Activated naive CD8-positive, alpha-beta T cell treated with anti-CD3 and anti-CD28 coated beads, Interleukin-2, amount 50 U/mL, for 16 hours (primary cell): ENCODE results near the gene ABR.
"Not testable (repeated sequence)": the region's sequence is repeated elsewhere in the genome, so short reads cannot be mapped to it uniquely, and the experiment has no call there.

Source experiments
- DNase-seq: peaks from one replicate; pipeline ENCODE4 v3.0.0-alpha.2; 2020; ENCODE audit warnings: low read depth, low spot score

Gene ABR

GRCh38 chr17:1120596-1121441 is 59.0 kb downstream of the ABR start:
- no peak for DNase-seq

- DNase-seq, result no peak
These were observed 59.9 kb downstream of the ABR start for GRCh38 chr17:1119924-1120323.

DNA sequence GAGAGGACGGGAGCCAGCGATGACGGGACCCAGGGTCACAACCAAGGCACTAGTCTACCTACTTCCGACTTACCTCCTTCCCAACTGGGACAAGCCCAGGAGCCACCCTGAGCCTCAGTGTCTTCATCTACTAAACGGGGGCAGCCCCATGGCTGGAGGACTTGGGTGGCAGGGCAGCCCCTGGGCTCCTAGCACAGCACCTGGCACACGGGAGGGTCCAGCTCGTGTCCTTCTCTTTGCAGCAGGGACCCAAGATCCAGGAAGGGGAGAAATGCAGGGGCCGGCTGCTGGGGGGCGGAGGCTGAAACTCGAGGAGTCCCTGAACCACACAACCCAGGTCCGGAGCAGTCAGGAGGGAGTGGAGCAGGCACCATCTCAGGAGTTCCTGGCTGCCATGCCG is 63.2 kb downstream of the ABR start:
- no peak for DNase-seq

DNA sequence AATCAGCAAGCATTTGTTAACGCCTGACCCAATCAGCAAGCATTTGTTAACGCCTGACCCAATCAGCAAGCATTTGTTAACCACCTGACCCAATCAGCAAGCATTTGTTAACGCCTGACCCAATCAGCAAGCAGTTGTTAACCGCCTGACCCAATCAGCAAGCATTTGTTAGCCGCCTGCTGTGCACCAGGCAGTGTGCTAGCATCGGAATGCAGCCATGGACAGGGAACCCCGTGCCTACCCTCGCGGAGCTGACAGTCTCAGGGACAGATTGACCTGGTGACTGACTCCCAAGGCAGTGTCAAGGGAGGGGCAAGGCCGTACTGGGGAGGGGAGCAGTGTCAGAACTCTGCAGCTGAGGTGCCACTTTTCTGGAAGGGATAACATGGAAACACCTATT is 66.9 kb downstream of the ABR start:
- no peak for DNase-seq

DNA sequence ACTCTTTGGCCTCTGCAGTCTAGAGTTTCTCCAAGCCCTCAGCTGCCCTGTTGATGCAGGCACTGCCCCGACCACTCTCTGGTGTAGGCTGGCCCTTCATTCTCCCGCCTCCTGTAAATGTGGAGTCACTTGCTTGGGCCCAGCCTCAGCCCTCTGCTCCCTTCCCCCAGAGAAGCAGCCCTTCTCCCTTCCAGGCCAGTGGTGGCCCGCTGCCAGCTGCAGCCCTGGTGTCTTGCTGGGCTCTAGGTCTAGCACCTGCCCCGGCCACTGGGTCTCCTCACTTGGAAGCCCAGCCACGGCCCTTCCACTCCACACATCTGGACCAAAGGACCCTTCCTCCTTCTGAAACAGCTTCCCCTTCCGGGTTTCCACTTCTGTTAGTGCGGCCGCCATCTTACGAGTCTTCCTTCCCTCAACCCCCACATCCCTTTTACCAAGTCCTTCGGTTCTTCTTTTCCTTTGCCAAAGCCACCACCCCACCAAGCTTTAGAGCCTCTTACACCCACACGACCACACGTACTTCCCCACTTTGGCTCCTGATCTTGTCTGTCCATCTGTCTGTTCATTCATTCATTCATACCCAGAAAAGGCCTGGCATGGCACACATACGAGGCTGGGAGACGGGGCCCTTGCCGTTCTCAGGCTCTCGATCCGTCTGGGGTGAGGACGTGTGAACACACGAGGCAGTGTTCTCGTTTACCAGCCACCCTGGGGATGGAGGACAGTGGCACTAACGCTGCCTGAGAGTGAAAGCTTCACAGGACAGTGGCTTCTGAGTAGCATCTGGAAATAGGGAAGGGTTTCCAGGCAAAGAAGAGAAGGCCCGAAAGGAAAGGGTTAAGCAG is 68.0 kb downstream of the ABR start:
- DNase-seq, result no peak

DNA sequence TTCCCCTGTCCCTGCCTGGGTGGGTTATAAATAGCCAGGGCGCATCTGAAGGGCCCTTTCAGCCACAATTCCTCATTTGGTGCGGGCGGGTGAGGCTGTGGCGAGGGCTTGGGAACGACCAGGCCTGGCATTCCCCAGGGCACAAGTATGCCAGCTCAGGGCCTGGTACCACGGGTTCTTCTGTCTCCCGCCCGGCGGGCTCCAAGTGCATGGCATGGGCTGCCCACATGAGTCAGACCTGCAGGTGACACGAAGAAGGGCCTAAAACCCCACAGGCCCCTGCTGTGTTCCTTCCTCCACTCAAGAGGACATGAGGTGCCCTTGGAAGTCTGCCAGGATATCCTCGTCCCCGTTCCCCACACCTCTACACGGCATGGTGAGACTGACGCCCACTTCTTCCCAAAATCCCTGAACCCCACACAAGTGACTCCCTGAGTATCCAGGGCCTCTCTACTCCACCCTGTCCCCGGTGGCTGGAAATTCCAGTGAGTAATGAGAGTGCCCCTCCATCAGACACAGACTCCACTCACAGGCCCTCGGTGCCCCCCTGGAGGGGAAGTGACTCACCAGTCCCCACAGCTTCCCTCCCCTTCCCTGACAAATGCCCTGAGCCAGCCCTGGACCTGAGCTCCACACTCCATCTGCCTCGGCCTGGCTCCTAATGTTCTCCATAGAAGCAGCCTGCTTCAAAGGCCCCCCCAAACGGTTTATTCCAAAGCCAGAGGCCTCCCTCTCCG is 68.8 kb downstream of the ABR start:
- no peak for DNase-seq

GRCh38 chr17:1110541-1110861 is 69.3 kb downstream of the ABR start:
- DNase-seq, result no peak

- no peak for DNase-seq
These were observed 69.9 kb downstream of the ABR start for GRCh38 chr17:1109606-1110540.

DNA sequence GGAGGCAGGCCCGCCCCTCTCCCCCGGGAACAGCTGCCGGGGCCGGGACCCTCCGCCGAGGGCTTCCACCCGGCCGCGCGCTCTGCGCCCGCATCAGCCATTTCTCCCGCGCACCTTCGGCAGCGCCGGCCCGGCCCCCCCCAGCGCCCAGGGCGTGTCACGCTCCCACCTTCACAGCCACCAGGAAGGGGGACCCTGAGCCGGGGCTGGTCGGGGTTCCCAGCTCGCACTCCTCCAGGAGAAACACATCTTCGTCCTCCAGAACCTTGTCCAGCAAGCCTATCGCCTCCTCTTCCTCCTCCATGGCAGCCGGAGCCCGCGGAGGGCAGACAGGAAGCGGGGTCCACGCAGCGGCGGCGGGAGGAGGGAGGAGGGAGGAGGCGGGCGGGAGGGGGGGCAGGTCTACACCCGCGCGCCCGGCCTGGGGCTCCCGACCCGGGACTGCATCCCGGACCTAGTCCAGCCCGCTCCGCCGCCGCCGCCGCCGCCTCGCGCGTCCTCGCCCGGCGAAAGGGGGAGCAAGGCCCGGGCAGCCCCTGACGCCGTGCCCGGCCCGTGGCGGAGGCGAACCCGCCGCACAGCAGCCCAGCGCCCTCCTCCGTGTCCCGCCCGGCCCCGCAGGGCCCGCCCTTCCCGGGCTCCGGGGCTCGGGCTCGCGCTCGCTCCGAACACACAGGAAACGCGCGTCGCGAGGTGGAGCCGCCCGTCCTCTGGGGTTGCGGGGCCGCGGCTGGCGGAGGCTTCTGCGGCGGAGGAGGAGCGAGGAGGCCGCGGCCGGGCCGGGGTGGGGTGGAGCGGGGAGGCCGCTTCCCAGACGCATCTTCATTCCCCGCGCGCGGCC is 70.8 kb downstream of the ABR start:
- no peak for DNase-seq

- no peak for DNase-seq
These were observed 71.4 kb downstream of the ABR start for GRCh38 chr17:1108478-1108764.

DNA sequence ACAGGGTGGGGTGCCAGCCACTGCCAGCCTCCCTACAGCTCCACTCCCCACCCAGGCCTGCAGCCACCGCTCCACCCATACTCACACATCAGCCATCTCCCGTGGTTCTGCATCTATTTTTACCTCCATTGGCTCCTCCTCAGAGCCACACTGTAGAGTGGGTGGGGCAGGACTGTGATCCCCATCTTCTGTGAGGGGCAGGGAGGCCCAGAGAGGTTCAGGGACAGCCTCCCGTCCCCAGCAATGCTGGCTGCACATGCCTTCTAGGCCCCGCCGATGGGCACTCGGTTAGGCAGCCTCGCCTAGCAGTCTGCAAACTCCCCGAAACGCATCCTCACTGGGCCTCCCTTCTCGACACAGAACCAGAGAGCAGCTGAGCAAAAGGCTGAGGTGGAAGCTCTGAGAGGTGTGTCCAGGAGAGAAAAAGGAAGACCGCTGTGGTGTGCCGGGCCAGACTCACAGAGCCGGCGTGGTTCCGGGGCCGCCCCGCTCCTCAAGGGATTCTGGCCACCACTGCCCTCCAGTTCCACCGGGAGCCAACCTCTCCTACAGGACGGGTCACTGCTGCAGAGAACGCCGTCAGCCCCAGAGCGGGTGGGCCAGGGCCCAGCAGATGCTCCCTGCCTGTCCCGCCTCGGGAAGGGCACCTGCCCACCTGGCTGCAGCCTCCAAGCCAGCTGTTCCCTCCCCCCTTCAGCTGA is 71.9 kb downstream of the ABR start:
- DNase-seq, result no peak

GRCh38 chr17:1107083-1107776 is 72.6 kb downstream of the ABR start:
- DNase-seq, result no peak

GRCh38 chr17:1104222-1104621 is 75.6 kb downstream of the ABR start:
- no peak for DNase-seq

DNA sequence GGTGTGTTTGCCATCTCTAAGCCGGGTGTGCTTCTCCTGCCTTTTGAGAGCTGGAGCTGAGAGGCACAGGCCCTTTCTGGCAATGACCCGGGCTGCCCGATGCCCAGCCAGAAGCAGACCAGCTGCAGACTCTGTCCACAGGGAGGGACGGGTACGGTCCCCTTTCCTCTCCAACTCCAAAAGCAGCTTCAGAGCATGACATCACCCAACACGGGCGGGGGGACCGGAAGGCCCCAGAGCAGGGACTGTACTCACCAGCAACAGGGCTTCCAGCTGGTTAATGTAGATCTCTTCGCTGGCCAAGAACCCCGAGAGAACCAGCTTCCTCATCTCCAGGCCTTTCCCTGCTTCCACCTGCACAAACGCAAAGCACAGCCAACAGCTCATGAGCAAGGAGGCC is 79.4 kb downstream of the ABR start:
- no peak for DNase-seq

DNA sequence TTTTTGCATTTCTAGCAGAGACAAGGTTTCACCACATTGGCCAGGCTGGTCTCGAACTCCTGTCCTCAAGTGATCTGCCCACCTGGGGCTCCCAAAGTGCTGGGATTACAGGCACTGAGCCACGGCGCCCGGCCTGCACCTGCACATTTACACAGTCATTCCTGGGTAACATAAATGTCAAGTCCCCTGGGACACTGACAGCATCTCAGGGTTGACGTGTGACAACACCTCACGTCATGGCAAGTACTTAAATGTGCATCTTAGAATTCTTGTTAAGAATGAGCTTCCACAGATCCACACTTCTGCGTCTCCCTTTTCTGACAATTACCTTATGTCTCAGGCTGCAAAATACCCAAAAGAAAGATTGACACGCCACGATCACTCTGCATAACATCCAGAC is 80.5 kb downstream of the ABR start:
- DNase-seq, result no peak

- not testable (repeated sequence) for DNase-seq
These were observed 81.6 kb downstream of the ABR start for GRCh38 chr17:1097972-1098744.

GRCh38 chr17:1096215-1096614 is 83.6 kb downstream of the ABR start:
- no peak for DNase-seq

- DNase-seq, result no peak
These were observed 84.0 kb downstream of the ABR start for GRCh38 chr17:1095853-1096173.
